Effector memory CD8-positive, alpha-beta T cell (primary cell): ENCODE results near the gene SSNA1.

Experiments
- ATAC-seq: fragments of 150-1000 bp; cut with Tn5 transposase; replicated peaks from 2 replicates; pipeline ENCODE4 v1.10.0; 2021; ENCODE audit warnings: mild to moderate bottlenecking, moderate library complexity
- DNase-seq, 3 experiments: peaks; one replicate each; pipeline ENCODE4 v3.0.0; 2021
- H3K27ac Mint-ChIP-seq, 2 donors: one replicate each; pipeline ENCODE4 v1.8.0; 2022; ENCODE audit warnings: mild to moderate bottlenecking in 2 of 2, mixed read lengths in 2 of 2, moderate library complexity in 2 of 2
- H3K27me3 Mint-ChIP-seq, 2 donors: one replicate each; pipeline ENCODE4 v1.8.0; 2022; ENCODE audit warnings: mixed read lengths in 2 of 2
- H3K36me3 Mint-ChIP-seq: one replicate; pipeline ENCODE4 v1.8.0; 2022; ENCODE audit warnings: mild to moderate bottlenecking, moderate library complexity, mixed read lengths; ENCODE audit not compliant: insufficient read depth
- H3K4me1 Mint-ChIP-seq, 2 donors: one replicate each; pipeline ENCODE4 v1.8.0; 2022; ENCODE audit warnings: low read depth in 2 of 2, mixed read lengths in 2 of 2
- H3K4me3 Mint-ChIP-seq, 2 donors: one replicate each; pipeline ENCODE4 v1.8.0; 2022; ENCODE audit warnings: mild to moderate bottlenecking in 2 of 2, mixed read lengths in 2 of 2, moderate library complexity in 2 of 2
- H3K9me3 Mint-ChIP-seq, 2 donors: one replicate each; pipeline ENCODE4 v1.8.0; 2022; ENCODE audit warnings: mixed read lengths in 2 of 2

Gene SSNA1

GRCh38 chr9:137168573-137168903 is 19.9 kb upstream of the SSNA1 start:
- Mint-ChIP-seq H3K4me3 (peak overlapping the region; percentile 51 to 67), H3K27me3 (peaks cover 24 to 63% of the 10 kb centered on the region in 2 donors), H3K36me3 (peaks cover under 1% of the 10 kb centered on the region), H3K4me1 (peaks cover 0 to 6% of the 10 kb centered on the region in 2 donors), H3K9me3 (no peaks in the 10 kb centered on the region), H3K27ac (no peak overlapping the region)
- ATAC-seq, result peak; percentile 48
- no peak for DNase-seq

DNA sequence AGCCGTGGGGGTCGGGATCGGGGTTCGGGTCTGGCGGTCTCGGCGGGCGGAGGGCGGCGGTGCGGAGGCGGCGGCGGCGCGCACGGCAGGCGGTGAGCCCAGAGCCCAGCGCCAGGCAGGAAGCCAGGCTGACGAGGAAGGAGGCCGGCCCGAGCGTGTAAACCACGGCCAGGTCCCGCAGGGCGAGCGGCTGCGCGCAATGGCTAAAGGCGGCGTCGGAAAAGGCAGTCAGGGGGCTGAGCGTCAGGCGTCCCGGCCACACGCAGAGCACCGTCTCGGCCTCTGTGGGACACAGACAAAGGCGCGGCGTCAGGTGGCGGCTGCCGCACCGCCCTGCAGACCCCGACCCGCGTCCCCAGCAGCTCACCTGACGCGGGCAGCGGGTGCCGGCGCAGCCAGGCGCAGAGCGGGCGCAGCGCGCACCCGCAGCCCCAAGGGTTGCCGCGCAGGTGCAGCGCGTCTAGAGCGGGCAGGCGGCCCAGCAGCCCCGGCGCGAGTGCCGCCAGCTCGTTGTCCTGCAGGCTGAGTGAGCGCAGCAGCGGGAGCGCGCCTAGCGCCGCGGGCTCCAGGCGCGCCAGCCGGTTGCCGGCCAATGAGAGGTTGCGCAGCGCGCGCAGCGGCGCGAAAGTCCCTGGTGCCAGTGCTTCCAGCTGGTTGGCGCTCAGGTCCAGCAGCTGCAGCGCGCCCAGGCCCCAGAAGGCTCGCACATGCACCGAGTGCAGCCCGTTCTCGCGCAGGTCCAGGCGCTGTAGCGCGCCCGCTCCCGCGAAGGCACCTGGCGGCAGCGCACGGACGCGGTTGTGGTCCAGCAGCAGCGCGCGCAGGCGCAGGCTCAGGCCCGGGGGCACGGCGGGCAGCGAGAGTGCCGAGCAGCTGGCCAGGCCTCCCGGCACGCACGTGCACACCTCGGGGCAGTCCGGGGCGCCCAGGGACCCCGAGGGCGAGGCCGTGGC is 19.3 kb upstream of the SSNA1 start:
- Mint-ChIP-seq H3K36me3 (no peaks in the 10 kb centered on the region), H3K27ac (no peak overlapping the region), H3K4me3 (peak overlapping the region; percentile 51 to 67), H3K9me3 (no peaks in the 10 kb centered on the region), H3K4me1 (peaks cover 0 to 7% of the 10 kb centered on the region in 2 donors), H3K27me3 (peaks cover 23 to 58% of the 10 kb centered on the region in 2 donors)
- no peak for DNase-seq
- peak; percentile 52 for ATAC-seq

- Mint-ChIP-seq H3K36me3 (no peaks in the 10 kb centered on the region), H3K27me3 (peaks cover 15 to 50% of the 10 kb centered on the region in 2 donors), H3K27ac (no peak within 1 kb of the TSS), H3K4me1 (peaks cover 0 to 7% of the 10 kb centered on the region in 2 donors), H3K4me3 (peak within 1 kb of the TSS; percentile 51 to 67), H3K9me3 (no peaks in the 10 kb centered on the region)
- ATAC-seq (no peak), DNase-seq (no peak)
These were observed 18.5 kb upstream of the SSNA1 start, which contains the start of gene LRRC26 for GRCh38 chr9:137169896-137170358. LRRC26 (minus strand) TSS chr9:137170051; CDS start chr9:137169943, 108 bp downstream.

DNA sequence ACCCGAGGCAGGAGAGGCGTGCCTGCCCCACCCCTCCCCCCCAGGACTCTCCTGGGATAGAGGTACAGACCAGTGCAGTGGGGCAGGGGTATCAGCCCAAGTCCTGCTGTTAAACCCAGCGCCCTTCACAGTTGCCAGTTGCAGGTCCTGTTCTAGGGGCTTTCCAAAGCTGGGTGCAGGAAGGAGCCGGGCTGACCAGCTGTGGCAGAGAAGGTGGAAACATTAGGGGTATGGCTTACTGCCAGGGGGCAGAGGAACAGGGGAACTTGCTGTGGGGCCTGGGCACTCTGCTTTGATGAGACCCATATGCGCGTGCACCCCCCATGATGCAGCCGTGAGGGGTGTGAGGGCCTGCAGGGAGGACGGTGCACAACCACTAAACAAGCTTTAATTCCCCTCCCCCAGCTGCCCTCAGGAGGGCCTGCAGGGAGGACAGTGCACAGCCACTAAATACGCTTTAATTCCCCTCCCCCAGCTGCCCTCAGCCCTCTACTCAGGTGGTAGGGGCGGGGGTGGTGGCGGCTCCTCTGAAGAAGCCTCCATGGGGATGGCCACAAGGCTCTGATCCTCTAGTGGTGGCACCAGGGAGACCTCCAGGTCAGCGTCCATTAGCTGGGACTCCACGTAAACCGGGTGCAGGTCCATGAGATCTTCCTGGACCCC is 17.9 kb upstream of the SSNA1 start:
- Mint-ChIP-seq H3K27ac (no peak overlapping the region), H3K4me1 (peaks cover 0 to 7% of the 10 kb centered on the region in 2 donors), H3K9me3 (no peaks in the 10 kb centered on the region), H3K36me3 (no peaks in the 10 kb centered on the region), H3K27me3 (peaks cover 10 to 43% of the 10 kb centered on the region in 2 donors), H3K4me3 (peak overlapping the region in 1 of 2 donors; percentile 14)
- no peak for DNase-seq
- ATAC-seq, result no peak

GRCh38 chr9:137171149-137171900 is 17.2 kb upstream of the SSNA1 start:
- peaks cover 5 to 36% of the 10 kb centered on the region in 2 donors for H3K27me3 Mint-ChIP-seq
- H3K36me3 Mint-ChIP-seq, result peaks cover 3% of the 10 kb centered on the region
- peaks cover 0 to 10% of the 10 kb centered on the region in 2 donors for H3K4me1 Mint-ChIP-seq
- DNase-seq, result no peak
- no peak overlapping the region for H3K27ac Mint-ChIP-seq
- no peak overlapping the region for H3K4me3 Mint-ChIP-seq
- no peak for ATAC-seq
- no peaks in the 10 kb centered on the region for H3K9me3 Mint-ChIP-seq

- ATAC-seq (no peak), DNase-seq (no peak)
- Mint-ChIP-seq H3K9me3 (no peaks in the 10 kb centered on the region), H3K36me3 (peaks cover 12% of the 10 kb centered on the region), H3K4me3 (no peak overlapping the region), H3K4me1 (peaks cover 0 to 13% of the 10 kb centered on the region in 2 donors), H3K27ac (no peak overlapping the region), H3K27me3 (peaks cover 0 to 29% of the 10 kb centered on the region in 2 donors)
These were observed 15.3 kb upstream of the SSNA1 start for GRCh38 chr9:137172901-137173795.

GRCh38 chr9:137173796-137174664 is 14.4 kb upstream of the SSNA1 start:
- no peak overlapping the region for H3K27ac Mint-ChIP-seq
- DNase-seq, result no peak
- peaks cover 0 to 10% of the 10 kb centered on the region in 2 donors for H3K4me1 Mint-ChIP-seq
- H3K9me3 Mint-ChIP-seq, result no peaks in the 10 kb centered on the region
- ATAC-seq, result no peak
- no peak overlapping the region for H3K4me3 Mint-ChIP-seq
- peaks cover 13% of the 10 kb centered on the region for H3K36me3 Mint-ChIP-seq
- H3K27me3 Mint-ChIP-seq, result peaks cover 0 to 29% of the 10 kb centered on the region in 2 donors

DNA sequence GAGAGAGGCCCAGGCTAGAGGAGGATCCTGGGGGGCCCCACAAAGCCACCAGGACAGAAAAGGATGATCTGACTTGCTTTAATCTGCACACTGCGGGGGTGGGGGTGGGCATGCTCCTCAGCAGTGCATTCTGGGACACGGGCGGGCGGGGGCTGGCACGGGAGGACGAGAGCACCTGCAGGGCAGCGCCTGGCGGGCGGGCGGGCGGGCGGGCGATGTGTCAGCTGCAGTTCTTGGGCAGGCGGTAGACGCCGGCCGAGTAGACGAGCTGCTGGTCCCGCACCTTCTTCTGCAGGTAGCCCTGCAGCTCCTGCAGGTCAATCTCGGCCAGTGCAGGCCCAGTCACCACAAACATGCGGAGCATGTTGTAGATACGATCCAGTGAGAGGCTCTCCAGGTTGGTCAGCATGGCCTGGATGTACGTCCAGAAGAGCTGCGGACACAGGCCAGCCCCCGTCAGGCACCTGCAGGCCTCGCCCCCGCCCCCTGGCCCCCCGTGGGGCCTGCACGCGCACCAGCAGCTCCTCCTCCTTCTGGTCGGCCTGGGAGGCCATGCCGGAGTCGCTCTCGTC is 13.7 kb upstream of the SSNA1 start:
- Mint-ChIP-seq H3K27me3 (peaks cover 0 to 29% of the 10 kb centered on the region in 2 donors), H3K4me1 (peaks cover 0 to 10% of the 10 kb centered on the region in 2 donors), H3K4me3 (no peak overlapping the region), H3K36me3 (peaks cover 15% of the 10 kb centered on the region), H3K9me3 (no peaks in the 10 kb centered on the region), H3K27ac (no peak overlapping the region)
- DNase-seq, result no peak
- ATAC-seq, result no peak

- Mint-ChIP-seq H3K9me3 (no peaks in the 10 kb centered on the region), H3K27me3 (peaks cover 0 to 23% of the 10 kb centered on the region in 2 donors), H3K27ac (no peak overlapping the region), H3K4me3 (no peak overlapping the region), H3K36me3 (peaks cover 15% of the 10 kb centered on the region), H3K4me1 (peaks cover 0 to 10% of the 10 kb centered on the region in 2 donors)
- DNase-seq (no peak), ATAC-seq (no peak)
These were observed 13.0 kb upstream of the SSNA1 start for GRCh38 chr9:137175345-137175961.

- Mint-ChIP-seq H3K4me1 (peaks cover 0 to 10% of the 10 kb centered on the region in 2 donors), H3K36me3 (peaks cover 23% of the 10 kb centered on the region), H3K4me3 (no peak overlapping the region), H3K9me3 (no peaks in the 10 kb centered on the region), H3K27ac (peak overlapping the region in 1 of 2 donors; percentile 39), H3K27me3 (peaks cover 0 to 12% of the 10 kb centered on the region in 2 donors)
- peak; percentile 62 for ATAC-seq
- DNase-seq, result no peak
These were observed 11.9 kb upstream of the SSNA1 start for GRCh38 chr9:137176302-137177182.
